GM18498 (cell line): ENCODE results near the gene HDAC4.
"Not testable (repeated sequence)": the region's sequence is repeated elsewhere in the genome, so short reads cannot be mapped to it uniquely, and the experiment has no call there.

Experiments
- ATAC-seq: cut with Tn5 transposase; IDR thresholded peaks from one replicate; pipeline ENCODE4 v1.9.1; 2021; ENCODE audit warnings: mild to moderate bottlenecking, moderate library complexity; ENCODE audit not compliant: unreplicated experiment

HDAC4 gene

DNA sequence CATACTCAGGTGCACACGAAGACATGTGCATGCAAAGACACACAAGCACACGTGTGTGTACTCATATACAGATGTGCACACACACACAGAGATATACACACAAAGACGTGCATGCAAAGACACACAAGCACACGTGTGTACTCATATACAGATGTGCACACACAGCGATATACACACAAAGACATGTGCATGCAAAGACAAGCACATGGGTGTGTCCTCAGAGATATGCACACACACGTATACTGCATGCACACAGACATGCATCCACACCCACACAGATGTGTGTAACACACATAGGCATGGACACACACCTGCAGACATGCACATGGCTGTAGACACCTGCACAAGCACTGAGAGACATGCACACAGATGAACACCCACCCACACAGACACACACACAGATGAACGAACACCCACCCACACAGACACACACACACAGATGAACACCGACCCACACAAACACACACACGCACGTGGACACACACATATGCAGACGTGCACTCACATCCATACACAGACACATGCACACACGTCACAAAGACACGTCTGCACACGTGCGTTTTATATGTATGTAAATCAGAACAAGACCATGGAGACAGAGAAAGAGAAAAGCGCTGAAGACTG lies 321.0 kb downstream of the HDAC4 start:
- no peak for ATAC-seq

DNA sequence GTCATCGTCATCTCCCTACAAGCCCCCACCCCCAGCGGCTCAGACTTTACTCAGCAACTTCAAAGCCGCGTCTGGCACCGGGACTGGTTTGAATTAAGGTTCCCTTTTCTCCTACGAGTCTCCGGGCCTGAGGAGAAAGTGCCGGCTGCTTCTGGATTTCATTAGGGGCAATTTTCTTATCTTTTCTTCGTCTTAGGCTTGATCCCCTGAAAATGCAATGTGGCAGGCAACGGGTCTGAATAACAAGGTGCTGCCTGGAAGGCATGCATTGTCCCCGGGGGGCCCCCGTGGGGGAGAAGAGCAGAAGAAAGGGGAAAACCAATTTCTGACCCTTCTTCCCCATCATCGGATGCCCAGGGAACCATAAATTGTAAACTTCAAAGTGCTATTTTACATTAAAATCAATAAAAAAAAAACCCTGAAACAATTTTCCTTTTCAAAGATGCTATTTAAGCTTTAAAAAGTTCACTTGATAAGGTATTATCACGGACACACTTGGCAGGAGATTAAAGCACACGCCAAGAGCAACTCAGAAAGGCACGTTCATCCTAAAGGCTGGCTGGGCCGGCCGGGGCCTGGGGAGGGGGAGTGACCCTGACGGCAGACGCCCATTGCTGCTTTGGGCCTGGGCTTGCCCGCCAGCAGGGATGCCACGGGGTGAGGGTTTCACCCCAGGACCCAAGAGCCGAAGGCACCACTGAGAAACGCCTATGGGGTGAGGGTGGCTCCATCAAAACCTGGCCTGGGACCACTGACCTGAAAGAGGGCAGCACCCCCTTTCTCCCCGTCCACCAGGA lies 322.5 kb downstream of the HDAC4 start:
- ATAC-seq, result no peak

- no peak for ATAC-seq
These were observed 323.6 kb downstream of the HDAC4 start for GRCh38 chr2:239077260-239077659.

DNA sequence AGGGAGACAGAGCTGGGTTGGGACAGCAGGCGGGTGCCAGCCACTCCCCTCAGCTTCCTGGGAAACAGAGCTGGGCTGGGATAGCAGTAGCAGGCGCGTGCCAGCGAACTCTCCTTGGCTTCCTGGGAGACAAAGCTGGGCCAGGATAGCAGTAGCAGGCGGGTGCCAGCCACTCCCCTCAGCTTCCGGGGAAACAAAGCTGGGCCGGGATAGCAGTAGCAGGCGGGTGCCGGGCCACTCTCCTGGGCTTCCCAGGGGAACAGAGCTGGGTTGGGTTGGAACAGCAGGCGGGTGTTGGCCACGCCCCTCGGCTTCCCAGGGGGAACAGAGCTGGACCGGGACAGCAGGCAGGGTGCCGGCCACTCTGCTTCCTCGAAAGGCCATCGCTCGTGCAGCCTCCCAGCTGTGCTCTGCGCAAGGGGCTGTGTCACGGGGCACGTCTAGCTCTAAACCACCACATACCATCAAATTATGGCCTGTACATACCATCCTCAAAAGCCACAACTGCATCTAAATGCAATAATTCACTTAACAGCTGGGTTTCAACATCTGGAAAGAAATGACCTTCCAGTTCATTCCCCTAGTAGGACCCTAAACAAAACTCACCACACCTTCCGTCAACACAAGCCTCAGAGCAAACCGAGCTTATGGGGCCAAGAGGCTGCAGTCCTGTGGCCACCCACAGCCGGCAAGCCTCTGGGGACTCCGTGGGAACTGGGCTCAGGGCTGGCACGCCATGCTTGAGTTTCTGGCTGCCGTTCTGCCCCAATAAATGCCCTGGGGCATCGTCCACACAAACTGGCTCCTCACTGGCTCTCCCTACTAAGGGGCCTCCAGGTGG lies 324.7 kb downstream of the HDAC4 start:
- ATAC-seq, result no peak

- ATAC-seq, result no peak
These were observed 326.9 kb downstream of the HDAC4 start for GRCh38 chr2:239073745-239074530.

GRCh38 chr2:239073270-239073669 lies 327.6 kb downstream of the HDAC4 start:
- no peak for ATAC-seq

GRCh38 chr2:239072786-239073185 lies 328.0 kb downstream of the HDAC4 start:
- ATAC-seq, result no peak

DNA sequence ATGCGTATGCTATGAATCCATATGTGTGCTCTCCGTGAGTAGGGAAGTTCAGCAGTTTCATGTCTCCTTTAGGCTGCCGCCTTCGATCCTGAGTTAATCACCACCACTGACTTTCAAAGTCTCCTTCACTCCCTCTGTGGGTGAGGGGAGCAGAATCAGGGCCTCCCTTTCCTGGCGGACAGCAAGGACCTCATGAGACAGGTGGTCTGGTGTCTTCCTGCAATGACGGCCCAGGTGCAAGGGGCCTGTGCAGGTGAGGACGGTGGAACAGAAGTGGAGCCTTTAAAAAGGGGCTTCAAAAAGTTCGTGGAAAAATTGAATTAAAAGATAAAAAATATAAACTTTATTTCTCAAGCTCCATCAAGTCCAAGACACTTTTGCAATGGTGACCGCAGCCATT lies 330.4 kb downstream of the HDAC4 start:
- ATAC-seq, result no peak

DNA sequence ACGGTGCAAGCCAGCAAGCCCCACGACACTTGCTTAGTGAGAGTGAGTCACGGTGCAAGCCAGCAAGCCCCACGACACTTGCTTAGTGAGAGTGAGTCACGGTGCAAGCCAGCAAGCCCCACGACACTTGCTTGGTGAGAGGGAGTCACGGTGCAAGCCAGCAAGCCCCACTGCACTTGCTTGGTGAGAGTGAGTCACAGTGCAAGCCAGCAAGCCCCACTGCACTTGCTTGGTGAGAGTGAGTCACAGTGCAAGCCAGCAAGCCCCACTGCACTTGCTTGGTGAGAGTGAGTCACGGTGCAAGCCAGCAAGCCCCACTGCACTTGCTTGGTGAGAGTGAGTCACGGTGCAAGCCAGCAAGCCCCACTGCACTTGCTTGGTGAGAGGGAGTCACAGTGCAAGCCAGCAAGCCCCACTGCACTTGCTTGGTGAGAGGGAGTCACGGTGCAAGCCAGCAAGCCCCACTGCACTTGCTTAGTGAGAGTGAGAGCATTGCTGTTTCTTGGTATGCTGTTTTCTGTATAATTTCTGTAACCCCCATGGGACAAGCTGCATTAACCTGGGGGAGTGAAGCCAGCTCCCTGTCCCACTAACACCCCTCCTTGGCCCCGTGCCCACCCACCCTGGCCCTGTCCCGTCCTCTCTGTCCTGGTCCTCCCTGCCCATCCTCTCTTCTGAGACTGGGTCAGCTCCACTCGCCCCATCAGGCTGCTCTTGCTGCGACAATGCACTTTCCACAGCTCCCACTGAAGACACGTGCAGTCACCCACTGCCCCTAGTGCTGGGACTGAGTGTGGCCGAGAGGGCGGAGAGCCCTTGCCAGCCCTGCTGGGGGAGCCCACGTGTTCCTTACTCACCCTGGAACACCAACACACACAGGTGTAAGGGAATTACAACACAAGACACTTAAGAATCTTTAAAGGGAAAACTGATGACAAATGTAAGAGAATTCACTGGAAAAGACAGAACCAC lies 331.2 kb downstream of the HDAC4 start:
- not testable (repeated sequence) for ATAC-seq

DNA sequence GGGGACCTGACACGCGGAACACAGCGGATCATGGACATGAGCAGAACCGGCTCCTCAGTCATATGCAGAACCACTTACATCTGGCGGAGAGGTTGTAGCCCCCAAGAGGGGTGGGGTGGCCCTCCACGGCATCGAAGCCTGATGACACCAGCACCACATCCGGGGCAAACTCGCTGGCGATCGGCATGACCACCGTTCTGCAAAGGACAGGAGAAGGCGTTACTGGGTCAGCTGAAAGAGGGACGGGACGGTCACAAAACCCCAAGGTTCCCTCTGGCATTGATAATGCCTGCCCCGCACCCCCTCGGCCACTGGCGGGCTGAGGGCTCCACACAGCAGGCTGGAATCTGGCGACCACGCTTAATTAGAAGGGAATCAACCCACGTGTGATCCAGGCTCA lies 332.4 kb downstream of the HDAC4 start:
- no peak for ATAC-seq

DNA sequence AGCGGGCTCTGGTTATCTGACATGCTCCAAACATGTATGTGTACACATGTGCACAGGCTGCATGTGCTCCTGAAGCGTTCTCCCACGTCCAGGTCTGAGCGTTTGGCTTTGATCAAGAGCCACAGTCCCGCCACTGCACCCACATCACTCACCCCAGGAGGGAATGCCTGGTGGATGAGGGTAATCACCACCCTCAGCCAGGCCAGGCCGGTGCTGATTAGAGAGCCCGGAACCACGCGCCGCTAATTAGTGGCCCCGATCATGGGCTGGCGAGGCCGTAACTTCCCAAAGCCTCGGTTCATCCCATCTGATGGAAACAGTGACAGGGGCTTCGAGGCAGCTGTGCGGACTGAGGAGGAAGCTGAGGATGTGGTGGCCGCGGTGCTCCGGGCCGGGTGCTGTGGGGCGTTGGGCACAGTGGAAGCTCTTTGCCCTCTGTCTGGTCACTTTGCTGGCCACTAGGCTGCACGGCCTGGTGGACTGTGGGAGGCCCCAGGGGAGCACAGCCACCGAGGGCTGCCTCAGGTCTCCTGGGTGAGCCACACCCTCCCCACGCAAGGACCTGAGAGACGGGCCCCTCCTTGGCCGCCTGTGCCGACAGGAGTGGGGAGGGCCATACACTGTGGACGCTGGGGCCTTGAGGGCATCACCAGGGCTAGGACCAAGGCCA lies 333.5 kb downstream of the HDAC4 start:
- ATAC-seq, result no peak

DNA sequence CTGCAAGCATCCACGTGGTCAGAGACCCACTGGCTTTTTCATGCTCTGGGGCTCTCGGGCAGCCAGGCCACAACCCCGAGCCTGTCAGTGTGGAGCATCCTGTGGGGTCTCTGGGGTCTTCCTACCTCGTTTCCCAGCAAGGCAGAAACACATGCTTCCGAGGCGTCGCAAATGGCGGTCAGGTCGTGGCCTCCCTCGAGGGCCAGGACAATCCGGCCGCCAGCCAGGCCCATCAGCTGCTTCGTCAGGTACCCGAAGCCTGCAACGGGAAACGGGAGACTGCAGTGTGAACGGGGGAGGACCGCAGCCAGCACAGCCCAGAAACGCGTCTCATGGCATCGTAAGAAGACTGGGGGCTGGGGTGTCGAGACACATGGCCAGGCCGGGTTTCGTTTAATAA lies 334.2 kb downstream of the HDAC4 start:
- ATAC-seq, result no peak

DNA sequence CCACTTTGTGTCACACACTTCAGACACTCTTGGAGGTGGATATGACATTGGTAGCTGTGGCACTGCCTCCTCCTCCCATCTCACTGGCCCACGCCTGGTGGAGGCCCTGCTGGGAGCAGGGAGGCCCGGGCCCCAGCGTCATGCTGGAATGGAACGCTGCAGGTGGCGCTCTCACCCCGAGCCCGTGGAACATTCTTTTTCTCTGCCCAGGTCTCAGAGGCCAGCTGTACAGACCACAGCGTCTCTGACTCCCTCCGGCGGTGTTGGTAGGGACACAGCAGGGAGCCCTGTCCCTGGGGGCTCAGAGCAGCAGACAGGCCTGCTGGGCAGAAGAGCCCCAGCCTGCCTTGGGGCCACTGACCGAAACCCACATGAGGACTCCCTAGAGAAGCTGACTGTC lies 334.9 kb downstream of the HDAC4 start:
- no peak for ATAC-seq

- ATAC-seq, result no peak
These were observed 335.3 kb downstream of the HDAC4 start for GRCh38 chr2:239065537-239065936.

DNA sequence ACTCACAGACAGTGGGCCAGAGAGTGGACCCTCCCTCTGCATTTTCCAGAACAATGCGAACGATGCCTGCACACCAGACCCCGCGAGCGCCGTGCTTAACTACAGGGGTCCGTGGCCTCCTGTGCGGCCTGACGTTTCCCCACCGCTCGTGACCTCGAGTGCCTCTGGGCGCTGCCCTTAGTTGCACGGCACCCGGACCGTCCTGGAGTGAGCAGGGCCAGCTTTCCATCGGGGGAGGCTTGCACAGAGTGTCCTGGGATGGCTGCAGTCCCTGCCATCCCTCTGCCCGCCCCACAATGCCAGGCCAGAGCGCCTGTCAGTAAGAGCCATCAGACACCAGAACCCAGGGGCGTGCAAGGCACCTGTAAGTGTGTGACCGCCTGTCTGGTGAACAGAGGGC lies 335.9 kb downstream of the HDAC4 start:
- no peak for ATAC-seq

- no peak for ATAC-seq
These were observed 336.6 kb downstream of the HDAC4 start for GRCh38 chr2:239064253-239064652.

- ATAC-seq, result no peak
These were observed 338.1 kb downstream of the HDAC4 start for GRCh38 chr2:239062743-239063142.

DNA sequence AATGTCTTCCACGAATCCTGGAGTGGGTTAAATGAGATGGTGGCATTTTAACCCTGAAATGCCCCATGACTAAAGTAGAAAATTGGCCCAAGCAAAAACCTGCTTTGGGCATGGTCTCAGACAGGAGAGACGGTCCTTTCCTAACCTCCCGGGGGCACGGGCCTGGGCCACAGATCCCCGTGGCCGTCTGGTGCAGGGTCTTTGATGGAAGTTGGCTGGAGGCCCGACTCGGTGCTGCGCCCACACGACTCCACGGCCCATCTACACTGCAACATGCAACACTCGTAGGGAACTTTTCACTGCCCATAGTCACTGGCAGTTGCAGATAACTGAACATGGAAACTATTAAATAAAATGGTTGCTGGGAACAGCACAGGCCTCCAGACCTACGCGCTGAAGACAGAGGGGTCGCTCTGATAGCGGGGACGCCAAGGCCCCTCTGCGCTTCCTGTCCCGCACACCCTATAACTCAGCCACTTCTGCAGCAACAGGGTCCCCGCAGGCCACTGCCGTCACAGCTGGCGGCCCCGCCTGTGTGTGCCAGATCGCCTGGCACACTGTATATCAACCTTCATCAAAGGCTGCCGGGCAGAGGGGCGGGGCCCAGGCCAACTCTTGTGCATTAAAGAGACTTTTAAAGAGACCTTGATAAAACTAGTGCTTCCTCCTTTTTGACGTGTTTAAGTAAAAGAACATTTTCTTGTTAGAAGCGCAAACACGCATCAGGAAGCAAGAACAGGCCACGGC lies 338.8 kb downstream of the HDAC4 start:
- ATAC-seq, result no peak
